Measurements from ENCODE around the gene ABCC3.
"Not testable (repeated sequence)": the region's sequence is repeated elsewhere in the genome, so short reads cannot be mapped to it uniquely, and the experiment has no call there.

Gene ABCC3

GRCh38 chr17:50672071-50672470 lies 37.4 kb downstream of the ABCC3 start:
- DNase-seq, result no peak

GRCh38 chr17:50672831-50673551 lies 38.3 kb downstream of the ABCC3 start:
- DNase-seq, result no peak

DNA sequence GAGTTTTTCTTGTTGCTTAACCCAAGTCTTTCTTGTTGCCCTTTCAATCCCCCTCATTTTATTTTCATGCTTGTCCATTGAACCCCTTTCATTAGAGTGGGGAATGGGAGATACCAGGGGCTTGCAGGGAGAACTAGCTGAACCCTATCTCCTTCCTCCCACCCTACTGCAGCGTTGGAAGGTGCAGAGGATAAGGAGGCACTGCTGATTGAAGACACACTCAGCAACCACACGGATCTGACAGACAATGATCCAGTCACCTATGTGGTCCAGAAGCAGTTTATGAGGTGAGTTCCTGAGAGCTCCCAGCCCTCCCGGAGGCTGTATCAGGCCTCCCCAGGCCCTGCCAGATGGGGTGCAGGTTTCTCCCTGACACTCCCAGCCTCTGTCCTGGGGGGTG lies 40.5 kb downstream of the ABCC3 start:
- no peak for DNase-seq

- no peak for DNase-seq
Measured at GRCh38 chr17:50675627-50676026, 40.9 kb downstream of the ABCC3 start.

GRCh38 chr17:50676065-50676975 lies 41.6 kb downstream of the ABCC3 start:
- no peak for DNase-seq

- DNase-seq, result no peak
Measured at GRCh38 chr17:50677851-50678375, 43.2 kb downstream of the ABCC3 start.

GRCh38 chr17:50679008-50679544 lies 44.4 kb downstream of the ABCC3 start:
- DNase-seq, result no peak

- DNase-seq, result no peak
Measured at GRCh38 chr17:50680126-50680525, 45.4 kb downstream of the ABCC3 start.

- not testable (repeated sequence) for DNase-seq
Measured at GRCh38 chr17:50680543-50681262, 46.0 kb downstream of the ABCC3 start.

DNA sequence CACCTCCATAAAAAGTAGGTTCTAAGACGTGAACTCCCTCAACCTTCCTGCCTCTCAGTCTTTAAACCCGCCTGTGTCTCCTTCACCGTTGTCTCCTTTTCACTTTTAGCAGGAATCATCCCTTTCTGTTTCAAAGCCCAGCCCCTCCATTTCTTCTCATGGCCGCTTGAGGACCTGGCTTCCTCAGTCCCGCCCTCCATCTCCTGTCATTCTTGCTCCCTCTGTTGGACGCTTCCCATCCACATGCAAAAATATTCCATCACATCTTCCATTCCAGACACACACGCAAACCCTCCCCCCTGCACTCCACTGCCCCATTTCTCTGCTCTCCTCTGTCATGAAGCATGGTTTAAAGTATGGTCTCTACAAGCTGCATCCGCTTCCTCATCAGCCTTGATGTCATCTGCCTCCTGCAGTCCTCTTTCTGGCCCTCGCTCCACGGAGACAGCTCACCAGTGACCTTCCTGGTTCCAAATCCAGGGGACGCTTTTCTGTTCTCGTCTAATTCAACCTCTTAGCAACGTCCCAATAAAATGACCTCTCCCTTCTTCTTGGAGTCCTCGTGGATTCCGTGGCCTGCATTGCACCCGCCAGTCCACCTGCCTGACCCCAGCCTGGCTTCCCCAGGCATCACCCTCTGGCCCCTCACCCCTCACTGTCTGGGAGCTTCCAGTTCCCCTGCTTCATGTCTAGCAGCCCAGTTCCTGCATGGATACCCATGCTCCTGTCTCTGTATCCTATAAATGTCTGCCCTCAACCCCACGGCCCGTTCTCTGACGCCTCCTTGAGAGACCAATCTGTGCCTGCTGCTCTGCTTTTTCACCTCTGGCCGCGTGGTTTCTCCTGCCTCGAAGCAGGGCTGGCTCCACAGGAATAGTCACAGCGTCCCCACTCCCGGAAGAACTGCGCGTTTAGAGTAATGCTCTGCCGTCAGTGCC lies 46.9 kb downstream of the ABCC3 start:
- DNase-seq, result peak; percentile 58

DNA sequence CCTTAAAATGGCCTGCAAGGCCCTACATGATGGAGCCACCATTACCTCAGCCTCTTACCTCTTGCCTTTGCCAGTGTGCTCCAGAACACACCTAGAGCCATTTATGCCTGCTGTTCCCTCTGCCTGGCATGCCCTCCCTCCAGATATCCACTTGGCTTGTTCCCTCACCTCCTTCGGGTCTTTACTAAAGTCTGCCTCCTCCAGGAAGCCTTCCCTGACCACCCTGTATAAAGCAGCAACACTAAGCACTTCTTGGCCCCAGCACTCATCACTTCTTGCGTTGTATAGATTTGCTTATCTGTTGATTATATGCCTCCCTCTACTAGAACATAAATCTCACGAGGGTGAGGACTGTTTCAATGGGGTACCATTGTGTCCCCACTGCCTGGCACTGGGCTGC lies 47.8 kb downstream of the ABCC3 start:
- no peak for DNase-seq

GRCh38 chr17:50682938-50683337 lies 48.3 kb downstream of the ABCC3 start:
- no peak for DNase-seq

DNA sequence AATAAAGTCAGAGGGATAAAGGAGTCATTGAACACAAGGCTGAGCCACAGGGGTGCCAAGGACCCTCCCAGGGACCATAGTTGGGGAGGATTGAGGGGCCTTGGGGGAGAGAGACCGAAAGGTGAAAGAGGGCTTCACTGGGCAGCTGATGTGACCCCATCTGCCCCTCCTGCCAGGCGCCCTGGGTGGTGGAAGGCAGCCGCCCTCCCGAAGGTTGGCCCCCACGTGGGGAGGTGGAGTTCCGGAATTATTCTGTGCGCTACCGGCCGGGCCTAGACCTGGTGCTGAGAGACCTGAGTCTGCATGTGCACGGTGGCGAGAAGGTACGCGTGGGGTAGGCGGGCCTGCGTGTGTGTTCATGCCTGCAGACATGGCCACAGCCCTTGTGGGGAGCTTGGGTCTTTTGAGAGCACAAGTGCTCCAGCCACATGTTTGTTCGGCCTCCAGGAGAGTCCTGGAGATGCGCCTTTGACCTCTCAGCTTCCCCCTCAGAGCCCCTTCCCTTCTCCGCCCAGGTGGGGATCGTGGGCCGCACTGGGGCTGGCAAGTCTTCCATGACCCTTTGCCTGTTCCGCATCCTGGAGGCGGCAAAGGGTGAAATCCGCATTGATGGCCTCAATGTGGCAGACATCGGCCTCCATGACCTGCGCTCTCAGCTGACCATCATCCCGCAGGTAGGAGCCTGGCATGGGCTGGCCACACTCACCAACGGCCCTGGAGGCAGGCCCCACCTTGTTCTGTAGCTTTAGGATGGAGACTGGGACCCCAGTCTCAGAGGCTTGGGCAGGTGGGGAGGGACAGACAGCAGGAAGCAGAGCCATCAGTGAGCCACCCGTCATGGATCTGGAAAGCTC lies 49.0 kb downstream of the ABCC3 start:
- DNase-seq, result no peak

- DNase-seq, result no peak
Measured at GRCh38 chr17:50684288-50684611, 49.6 kb downstream of the ABCC3 start.

DNA sequence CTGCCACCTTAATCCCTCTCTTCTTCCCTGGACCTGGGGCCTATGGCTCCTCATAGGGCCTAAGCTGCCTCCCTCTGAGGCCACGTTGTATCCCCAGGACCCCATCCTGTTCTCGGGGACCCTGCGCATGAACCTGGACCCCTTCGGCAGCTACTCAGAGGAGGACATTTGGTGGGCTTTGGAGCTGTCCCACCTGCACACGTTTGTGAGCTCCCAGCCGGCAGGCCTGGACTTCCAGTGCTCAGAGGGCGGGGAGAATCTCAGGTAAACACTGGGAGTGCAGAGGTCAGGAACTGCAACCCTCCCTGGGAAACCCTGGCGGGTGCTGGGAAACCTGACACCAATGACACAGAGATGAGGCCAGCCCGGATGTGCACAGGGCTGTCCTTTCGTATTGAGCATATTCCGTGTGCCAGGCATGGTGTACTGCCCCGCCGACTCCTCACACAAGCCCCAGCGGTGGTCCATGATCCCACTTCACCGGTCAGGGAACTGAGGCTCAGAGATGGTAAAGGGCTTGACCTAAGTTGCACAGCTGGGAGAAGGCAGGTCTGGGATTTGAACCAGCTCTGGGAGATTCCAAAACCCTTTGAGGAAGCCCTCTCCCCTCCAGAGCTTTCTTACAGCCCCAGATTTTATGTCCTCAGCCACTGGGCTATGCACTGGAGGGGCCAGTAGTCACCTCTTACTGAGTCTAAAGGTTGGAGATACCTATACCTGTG lies 50.1 kb downstream of the ABCC3 start:
- DNase-seq, result no peak

DNA sequence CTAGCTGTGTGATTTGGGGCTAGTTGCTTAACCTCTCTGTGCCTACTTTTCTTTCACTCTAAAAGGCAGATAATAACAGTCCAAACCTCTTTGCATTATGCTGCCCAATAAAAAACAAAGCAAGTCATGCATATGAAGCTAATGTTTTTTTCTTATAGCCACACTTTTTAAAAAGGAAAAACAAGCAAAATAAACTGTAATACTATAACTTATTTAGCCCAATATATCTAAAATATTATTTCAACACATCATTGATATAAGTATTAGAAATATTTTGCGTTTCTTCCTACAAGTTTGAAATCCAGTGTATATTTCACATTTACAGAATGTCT lies 50.6 kb downstream of the ABCC3 start:
- DNase-seq, result no peak

DNA sequence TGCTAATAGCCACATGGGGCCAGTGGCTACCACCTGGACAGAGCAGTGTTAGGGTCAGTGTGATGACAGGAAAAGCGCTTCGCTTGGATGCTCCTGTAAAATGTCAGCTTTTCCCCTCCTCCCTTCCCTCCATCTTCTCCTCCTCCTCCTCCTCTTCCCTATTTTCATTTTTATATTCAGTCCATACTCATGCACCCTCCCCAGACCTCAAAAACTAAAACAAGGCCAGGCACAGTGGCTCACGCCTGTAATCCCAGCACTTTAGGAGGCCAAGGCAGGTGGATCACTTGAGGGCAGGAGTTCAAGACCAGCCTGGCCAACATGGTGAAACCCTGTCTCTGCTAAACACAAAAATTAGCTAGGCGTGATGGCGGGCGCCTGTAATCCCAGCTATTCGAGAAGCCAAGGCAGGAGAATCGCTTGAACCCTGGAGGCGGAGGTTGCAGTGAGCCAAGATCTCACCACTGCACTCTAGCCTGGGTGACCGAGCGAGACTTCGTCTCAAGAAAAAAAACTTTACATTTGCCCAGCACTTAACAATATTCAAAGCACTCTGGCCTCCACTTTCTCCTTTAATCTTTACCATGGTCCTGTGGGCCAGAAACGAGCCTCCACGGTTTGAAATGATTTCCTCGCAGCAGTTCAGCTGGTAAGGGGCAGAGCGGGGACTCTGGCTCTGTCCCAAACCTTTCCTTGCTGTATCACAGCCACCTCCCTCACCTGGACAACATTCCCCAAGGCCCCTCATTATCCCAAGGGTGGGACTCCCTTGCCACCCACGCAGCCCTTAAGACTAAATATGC lies 51.2 kb downstream of the ABCC3 start:
- DNase-seq, result no peak

DNA sequence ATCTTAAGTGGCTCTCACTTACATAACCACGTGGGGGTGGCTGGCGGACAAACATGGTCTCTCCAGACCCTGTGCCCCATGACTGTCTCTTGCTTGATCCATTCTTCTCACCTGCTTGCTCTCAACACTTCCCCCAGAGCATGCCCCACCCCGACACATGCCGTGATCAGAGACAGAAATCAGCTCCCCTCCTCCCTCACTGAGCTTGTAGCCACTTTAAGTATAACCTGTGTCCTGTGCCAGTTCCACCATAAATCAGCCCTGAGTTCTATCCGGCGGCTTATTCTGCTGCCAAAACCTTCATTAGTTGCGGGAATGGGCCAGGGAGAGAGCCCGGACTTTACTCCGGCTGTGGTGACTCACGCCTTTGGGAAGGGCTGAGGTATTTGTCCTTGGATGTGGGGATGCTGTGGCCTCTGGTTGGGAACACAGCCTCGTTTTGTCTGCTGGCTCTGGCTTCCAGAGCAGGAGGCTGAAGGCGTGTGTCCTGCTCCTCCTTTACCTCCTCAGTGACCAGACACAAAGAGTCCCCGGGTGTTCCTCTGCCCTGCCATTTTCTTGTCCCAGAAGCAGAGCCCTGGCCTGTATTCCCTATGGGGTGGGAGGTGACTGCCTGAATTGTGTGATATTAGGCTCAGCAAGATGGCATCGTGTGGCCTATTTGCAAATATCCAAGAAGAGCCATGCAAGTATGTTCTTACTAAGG lies 52.0 kb downstream of the ABCC3 start:
- DNase-seq, result no peak

All from OCI-M1 (cell line).